Neural cell (in vitro differentiated cells): ENCODE measurements around the gene VAT1L.

Source experiments
- EP300 ChIP-seq: fragments of 450-650 bp; conservative IDR thresholded peaks from 2 replicates; pipeline ENCODE4 v1.6.1; 2014; ENCODE audit warnings: antibody characterized with exemption, mild to moderate bottlenecking, moderate library complexity; ENCODE audit not compliant: poor library complexity, severe bottlenecking
- EZH2 ChIP-seq: fragments of 200-600, 300-800 bp; shearing (Covaris generic), sonication (generic); IDR thresholded peaks from 2 replicates; pipeline ENCODE4 v1.6.1; 2014; ENCODE audit warnings: antibody characterized with exemption, low read length, borderline replicate concordance, mild to moderate bottlenecking; ENCODE audit not compliant: insufficient read depth, poor library complexity, severe bottlenecking
- MXI1 ChIP-seq: fragments of 450-650 bp; conservative IDR thresholded peaks from 2 replicates; pipeline ENCODE4 v1.6.1; 2014; ENCODE audit warnings: antibody characterized with exemption, mild to moderate bottlenecking; ENCODE audit not compliant: poor library complexity, severe bottlenecking
- POLR2AphosphoS5 ChIP-seq: IDR thresholded peaks from 2 replicates; pipeline ENCODE4 v1.6.1; 2012
- RAD21 ChIP-seq: fragments of 450-650 bp; conservative IDR thresholded peaks from 2 replicates; pipeline ENCODE4 v1.6.1; 2014; ENCODE audit warnings: antibody characterized with exemption, mild to moderate bottlenecking, moderate library complexity
- SMC3 ChIP-seq: fragments of 450-650 bp; conservative IDR thresholded peaks from 2 replicates; pipeline ENCODE4 v1.6.1; 2014; ENCODE audit warnings: antibody characterized with exemption, mild to moderate bottlenecking, moderate library complexity; ENCODE audit not compliant: poor library complexity
- TAF1 ChIP-seq: IDR thresholded peaks from 2 replicates; pipeline ENCODE4 v1.6.1; 2012; ENCODE audit warnings: low read depth
- TF ChIP-seq, protein P1 (sequence below): fragments of 450-650 bp; IDR thresholded peaks from 2 replicates; pipeline ENCODE4 v1.5.1; 2014; ENCODE audit warnings: antibody characterized with exemption, mild to moderate bottlenecking, moderate library complexity; ENCODE audit not compliant: poor library complexity, severe bottlenecking
- TF ChIP-seq, protein P2 (sequence below): IDR thresholded peaks from 2 replicates; pipeline ENCODE4 v1.6.1; 2012; ENCODE audit warnings: borderline replicate concordance

DNA sequence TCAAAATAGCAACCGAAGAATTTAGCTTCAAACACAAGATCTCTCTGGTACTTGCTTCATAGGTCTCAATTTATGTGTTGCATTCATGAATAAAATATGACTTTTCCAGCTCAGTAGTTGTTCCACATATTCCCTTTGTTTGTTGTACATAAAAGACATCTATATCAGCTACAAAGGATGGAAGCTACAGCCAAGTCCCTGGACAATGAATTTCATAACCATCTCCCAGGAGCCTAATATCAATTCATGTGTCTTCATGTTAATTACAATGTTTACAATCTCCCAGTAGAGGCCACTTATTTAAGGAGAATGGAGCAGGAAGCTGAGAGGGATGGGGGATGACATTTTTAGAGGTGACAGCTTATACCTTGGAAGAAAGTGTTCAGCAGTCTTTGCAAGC is 237.3 kb downstream of the VAT1L start:
- TF ChIP-seq, protein P1, sequence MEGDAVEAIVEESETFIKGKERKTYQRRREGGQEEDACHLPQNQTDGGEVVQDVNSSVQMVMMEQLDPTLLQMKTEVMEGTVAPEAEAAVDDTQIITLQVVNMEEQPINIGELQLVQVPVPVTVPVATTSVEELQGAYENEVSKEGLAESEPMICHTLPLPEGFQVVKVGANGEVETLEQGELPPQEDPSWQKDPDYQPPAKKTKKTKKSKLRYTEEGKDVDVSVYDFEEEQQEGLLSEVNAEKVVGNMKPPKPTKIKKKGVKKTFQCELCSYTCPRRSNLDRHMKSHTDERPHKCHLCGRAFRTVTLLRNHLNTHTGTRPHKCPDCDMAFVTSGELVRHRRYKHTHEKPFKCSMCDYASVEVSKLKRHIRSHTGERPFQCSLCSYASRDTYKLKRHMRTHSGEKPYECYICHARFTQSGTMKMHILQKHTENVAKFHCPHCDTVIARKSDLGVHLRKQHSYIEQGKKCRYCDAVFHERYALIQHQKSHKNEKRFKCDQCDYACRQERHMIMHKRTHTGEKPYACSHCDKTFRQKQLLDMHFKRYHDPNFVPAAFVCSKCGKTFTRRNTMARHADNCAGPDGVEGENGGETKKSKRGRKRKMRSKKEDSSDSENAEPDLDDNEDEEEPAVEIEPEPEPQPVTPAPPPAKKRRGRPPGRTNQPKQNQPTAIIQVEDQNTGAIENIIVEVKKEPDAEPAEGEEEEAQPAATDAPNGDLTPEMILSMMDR: no peak
- TF ChIP-seq EP300: no peak
- no peak for TF ChIP-seq RAD21
- no peak for TF ChIP-seq POLR2AphosphoS5
- TF ChIP-seq MXI1: no peak
- TF ChIP-seq, protein P2, sequence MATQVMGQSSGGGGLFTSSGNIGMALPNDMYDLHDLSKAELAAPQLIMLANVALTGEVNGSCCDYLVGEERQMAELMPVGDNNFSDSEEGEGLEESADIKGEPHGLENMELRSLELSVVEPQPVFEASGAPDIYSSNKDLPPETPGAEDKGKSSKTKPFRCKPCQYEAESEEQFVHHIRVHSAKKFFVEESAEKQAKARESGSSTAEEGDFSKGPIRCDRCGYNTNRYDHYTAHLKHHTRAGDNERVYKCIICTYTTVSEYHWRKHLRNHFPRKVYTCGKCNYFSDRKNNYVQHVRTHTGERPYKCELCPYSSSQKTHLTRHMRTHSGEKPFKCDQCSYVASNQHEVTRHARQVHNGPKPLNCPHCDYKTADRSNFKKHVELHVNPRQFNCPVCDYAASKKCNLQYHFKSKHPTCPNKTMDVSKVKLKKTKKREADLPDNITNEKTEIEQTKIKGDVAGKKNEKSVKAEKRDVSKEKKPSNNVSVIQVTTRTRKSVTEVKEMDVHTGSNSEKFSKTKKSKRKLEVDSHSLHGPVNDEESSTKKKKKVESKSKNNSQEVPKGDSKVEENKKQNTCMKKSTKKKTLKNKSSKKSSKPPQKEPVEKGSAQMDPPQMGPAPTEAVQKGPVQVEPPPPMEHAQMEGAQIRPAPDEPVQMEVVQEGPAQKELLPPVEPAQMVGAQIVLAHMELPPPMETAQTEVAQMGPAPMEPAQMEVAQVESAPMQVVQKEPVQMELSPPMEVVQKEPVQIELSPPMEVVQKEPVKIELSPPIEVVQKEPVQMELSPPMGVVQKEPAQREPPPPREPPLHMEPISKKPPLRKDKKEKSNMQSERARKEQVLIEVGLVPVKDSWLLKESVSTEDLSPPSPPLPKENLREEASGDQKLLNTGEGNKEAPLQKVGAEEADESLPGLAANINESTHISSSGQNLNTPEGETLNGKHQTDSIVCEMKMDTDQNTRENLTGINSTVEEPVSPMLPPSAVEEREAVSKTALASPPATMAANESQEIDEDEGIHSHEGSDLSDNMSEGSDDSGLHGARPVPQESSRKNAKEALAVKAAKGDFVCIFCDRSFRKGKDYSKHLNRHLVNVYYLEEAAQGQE: no peak
- no peak for TF ChIP-seq EZH2
- no peak for TF ChIP-seq TAF1
- TF ChIP-seq SMC3: no peak
